IMR-90 (cell line): ENCODE data around the gene NELL1.

ENCODE experiments used
- BHLHE40 ChIP-seq: fragments of 150-350 bp; IDR thresholded peaks from 2 replicates; pipeline ENCODE4 v1.6.1; 2016; ENCODE audit warnings: mild to moderate bottlenecking, low read depth, low read length
- CEBPB ChIP-seq: IDR thresholded peaks from 2 replicates; pipeline ENCODE4 v1.6.1; 2012; ENCODE audit warnings: low read depth, low read length, improper control_type of control experiment
- ELK1 ChIP-seq: fragments of 150-350 bp; IDR thresholded peaks from 2 replicates; pipeline ENCODE4 v1.6.1; 2016; ENCODE audit warnings: low read depth, mild to moderate bottlenecking, low read length, moderate library complexity, borderline replicate concordance
- FOS ChIP-seq: fragments of 150-350 bp; IDR thresholded peaks from 2 replicates; pipeline ENCODE4 v1.6.1; 2016; ENCODE audit warnings: low read depth, low read length
- MAZ ChIP-seq: IDR thresholded peaks from 2 replicates; pipeline ENCODE4 v1.6.1; 2012; ENCODE audit warnings: low read depth, mild to moderate bottlenecking, low read length, improper control_type of control experiment, moderate library complexity, borderline replicate concordance
- POLR2A ChIP-seq: IDR thresholded peaks from 2 replicates; pipeline ENCODE4 v1.6.1; 2012; ENCODE audit warnings: mild to moderate bottlenecking, low read depth, low read length
- RAD21 ChIP-seq: IDR thresholded peaks from 2 replicates; pipeline ENCODE4 v1.6.1; 2012; ENCODE audit warnings: low read length, improper control_type of control experiment
- RCOR1 ChIP-seq: IDR thresholded peaks from 2 replicates; pipeline ENCODE4 v1.6.1; 2012; ENCODE audit warnings: mild to moderate bottlenecking, low read length, improper control_type of control experiment; ENCODE audit not compliant: insufficient replicate concordance
- RFX5 ChIP-seq: IDR thresholded peaks from 2 replicates; pipeline ENCODE4 v1.8.0; 2012; ENCODE audit warnings: low read depth, mild to moderate bottlenecking, low read length, moderate library complexity
- SMC3 ChIP-seq: fragments of 150-350 bp; IDR thresholded peaks from 2 replicates; pipeline ENCODE4 v1.6.1; 2016; ENCODE audit warnings: low read depth, mild to moderate bottlenecking, antibody characterized with exemption, low read length, moderate library complexity
- TF ChIP-seq, protein P1 (sequence below): conservative IDR thresholded peaks from 2 replicates; pipeline ENCODE4 v1.5.1; 2012; ENCODE audit warnings: mild to moderate bottlenecking, low read depth, low read length, improper control_type of control experiment
- TF ChIP-seq, protein P2 (sequence below): fragments of 150-350 bp; IDR thresholded peaks from 2 replicates; pipeline ENCODE4 v1.6.1; 2017; ENCODE audit warnings: mild to moderate bottlenecking, antibody characterized with exemption, low read length, low read depth

GRCh38 chr11:21174781-21175180 is 505.4 kb downstream of the NELL1 start:
- TF ChIP-seq, protein P1, sequence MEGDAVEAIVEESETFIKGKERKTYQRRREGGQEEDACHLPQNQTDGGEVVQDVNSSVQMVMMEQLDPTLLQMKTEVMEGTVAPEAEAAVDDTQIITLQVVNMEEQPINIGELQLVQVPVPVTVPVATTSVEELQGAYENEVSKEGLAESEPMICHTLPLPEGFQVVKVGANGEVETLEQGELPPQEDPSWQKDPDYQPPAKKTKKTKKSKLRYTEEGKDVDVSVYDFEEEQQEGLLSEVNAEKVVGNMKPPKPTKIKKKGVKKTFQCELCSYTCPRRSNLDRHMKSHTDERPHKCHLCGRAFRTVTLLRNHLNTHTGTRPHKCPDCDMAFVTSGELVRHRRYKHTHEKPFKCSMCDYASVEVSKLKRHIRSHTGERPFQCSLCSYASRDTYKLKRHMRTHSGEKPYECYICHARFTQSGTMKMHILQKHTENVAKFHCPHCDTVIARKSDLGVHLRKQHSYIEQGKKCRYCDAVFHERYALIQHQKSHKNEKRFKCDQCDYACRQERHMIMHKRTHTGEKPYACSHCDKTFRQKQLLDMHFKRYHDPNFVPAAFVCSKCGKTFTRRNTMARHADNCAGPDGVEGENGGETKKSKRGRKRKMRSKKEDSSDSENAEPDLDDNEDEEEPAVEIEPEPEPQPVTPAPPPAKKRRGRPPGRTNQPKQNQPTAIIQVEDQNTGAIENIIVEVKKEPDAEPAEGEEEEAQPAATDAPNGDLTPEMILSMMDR, result no peak
- no peak for TF ChIP-seq POLR2A
- TF ChIP-seq RFX5, result no peak
- TF ChIP-seq SMC3, result no peak
- no peak for TF ChIP-seq BHLHE40
- TF ChIP-seq CEBPB, result no peak
- TF ChIP-seq, protein P2, sequence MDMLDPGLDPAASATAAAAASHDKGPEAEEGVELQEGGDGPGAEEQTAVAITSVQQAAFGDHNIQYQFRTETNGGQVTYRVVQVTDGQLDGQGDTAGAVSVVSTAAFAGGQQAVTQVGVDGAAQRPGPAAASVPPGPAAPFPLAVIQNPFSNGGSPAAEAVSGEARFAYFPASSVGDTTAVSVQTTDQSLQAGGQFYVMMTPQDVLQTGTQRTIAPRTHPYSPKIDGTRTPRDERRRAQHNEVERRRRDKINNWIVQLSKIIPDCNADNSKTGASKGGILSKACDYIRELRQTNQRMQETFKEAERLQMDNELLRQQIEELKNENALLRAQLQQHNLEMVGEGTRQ, result no peak
- TF ChIP-seq FOS, result no peak
- TF ChIP-seq MAZ, result no peak
- TF ChIP-seq RAD21, result no peak
- no peak for TF ChIP-seq RCOR1
- TF ChIP-seq ELK1, result no peak
